Measurements from ENCODE around the gene TERB1.

- TF ChIP-seq, protein P1, sequence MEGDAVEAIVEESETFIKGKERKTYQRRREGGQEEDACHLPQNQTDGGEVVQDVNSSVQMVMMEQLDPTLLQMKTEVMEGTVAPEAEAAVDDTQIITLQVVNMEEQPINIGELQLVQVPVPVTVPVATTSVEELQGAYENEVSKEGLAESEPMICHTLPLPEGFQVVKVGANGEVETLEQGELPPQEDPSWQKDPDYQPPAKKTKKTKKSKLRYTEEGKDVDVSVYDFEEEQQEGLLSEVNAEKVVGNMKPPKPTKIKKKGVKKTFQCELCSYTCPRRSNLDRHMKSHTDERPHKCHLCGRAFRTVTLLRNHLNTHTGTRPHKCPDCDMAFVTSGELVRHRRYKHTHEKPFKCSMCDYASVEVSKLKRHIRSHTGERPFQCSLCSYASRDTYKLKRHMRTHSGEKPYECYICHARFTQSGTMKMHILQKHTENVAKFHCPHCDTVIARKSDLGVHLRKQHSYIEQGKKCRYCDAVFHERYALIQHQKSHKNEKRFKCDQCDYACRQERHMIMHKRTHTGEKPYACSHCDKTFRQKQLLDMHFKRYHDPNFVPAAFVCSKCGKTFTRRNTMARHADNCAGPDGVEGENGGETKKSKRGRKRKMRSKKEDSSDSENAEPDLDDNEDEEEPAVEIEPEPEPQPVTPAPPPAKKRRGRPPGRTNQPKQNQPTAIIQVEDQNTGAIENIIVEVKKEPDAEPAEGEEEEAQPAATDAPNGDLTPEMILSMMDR (conservative IDR thresholded peaks at IDR 0.05; ENCODE audit: low read length), result no peak
- TF ChIP-seq EZH2phosphoT487 (IDR thresholded peaks at IDR 0.05; ENCODE audit: borderline replicate concordance), result no peak
Observed at GRCh38 chr16:66774981-66775380, 26.4 kb downstream of the TERB1 start.

Data from Loucy (cell line).